AG04449 (cell line): ENCODE measurements around the gene OXSR1.

Experiments
- CTCF ChIA-PET: fragments of 350-600 bp; formaldehyde crosslinking; extraction: SDS; loops from one replicate; lab custom pipeline; 2021; ENCODE audit warnings: antibody characterized with exemption; lab: Yijun Ruan, JAX
- POLR2A ChIA-PET: fragments of 400-600, 350-600 bp; formaldehyde crosslinking; extraction: SDS; loops from one replicate; lab custom pipeline; 2020; ENCODE audit warnings: antibody characterized with exemption, inconsistent platforms; lab: Yijun Ruan, JAX
- DNase-seq: peaks from one replicate; pipeline ENCODE4 v3.0.0-alpha.2; 2010; ENCODE audit warnings: low read depth, low spot score
- H3K4me3 ChIP-seq: 2 replicates; pipeline ENCODE4 v1.5.1; 2011; ENCODE audit warnings: low read depth, mild to moderate bottlenecking, control low read depth, low read length
- CTCF ChIP-seq: IDR thresholded peaks from one replicate; pipeline ENCODE4 v1.5.1; 2011; ENCODE audit warnings: mild to moderate bottlenecking, moderate library complexity, low read length, control low read depth, inconsistent platforms; ENCODE audit not compliant: insufficient read depth; ENCODE audit errors: missing control alignments

Gene OXSR1

GRCh38 chr3:38147421-38147820 is 17.9 kb upstream of the OXSR1 start:
- no peak for TF ChIP-seq CTCF
- POLR2A ChIA-PET: no interaction called here
- DNase-seq: no peak
- no peak overlapping the region for H3K4me3 ChIP-seq
- CTCF ChIA-PET: interaction anchor here (0.7 kb wide), 1 partner anchor 17 kb away, joined by 3 read pairs; no protein-coding TSS in a partner anchor

- ChIA-PET CTCF (interaction anchor here (1.9 kb wide), 1 partner anchor 16 kb away, joined by 4 read pairs; the partner anchor contains the start of gene OXSR1), POLR2A (no interaction called here)
- no peak for TF ChIP-seq CTCF
- H3K4me3 ChIP-seq: no peak overlapping the region
- DNase-seq: no peak
Measured at GRCh38 chr3:38148311-38148882, 16.9 kb upstream of the OXSR1 start.

GRCh38 chr3:38149708-38150107 is 15.6 kb upstream of the OXSR1 start:
- no peak for DNase-seq
- POLR2A ChIA-PET: no interaction called here
- H3K4me3 ChIP-seq: no peak overlapping the region
- no peak for TF ChIP-seq CTCF
- CTCF ChIA-PET: interaction anchor here (1.9 kb wide), 1 partner anchor 15 kb away, joined by 4 read pairs; the partner anchor contains the start of gene OXSR1

- H3K4me3 ChIP-seq: no peak overlapping the region
- no peak for DNase-seq
- CTCF ChIA-PET: no interaction called here
- no peak for TF ChIP-seq CTCF
- POLR2A ChIA-PET: no interaction called here
Measured at GRCh38 chr3:38150780-38151528, 14.4 kb upstream of the OXSR1 start.

- no peak overlapping the region for H3K4me3 ChIP-seq
- TF ChIP-seq CTCF: no peak
- CTCF ChIA-PET: interaction anchor here (0.9 kb wide), 1 partner anchor 10 kb away, joined by 3 read pairs; no protein-coding TSS in a partner anchor
- POLR2A ChIA-PET: no interaction called here
- no peak for DNase-seq
Measured at GRCh38 chr3:38151667-38152265, 13.6 kb upstream of the OXSR1 start.

- ChIA-PET CTCF (interaction anchor here (0.9 kb wide), 1 partner anchor 10 kb away, joined by 3 read pairs; no protein-coding TSS in a partner anchor), POLR2A (interaction anchor here (1.5 kb wide), 1 partner anchor 12 kb away, joined by 6 read pairs; the partner anchor contains the start of gene OXSR1)
- no peak for TF ChIP-seq CTCF
- DNase-seq: no peak
- H3K4me3 ChIP-seq: no peak overlapping the region
Measured at GRCh38 chr3:38152609-38153008, 12.7 kb upstream of the OXSR1 start.
